HG02870 (cell line): ENCODE results near the gene AUTS2.

Experiments
- ATAC-seq: cut with Tn5 transposase; IDR thresholded peaks from one replicate; pipeline ENCODE4 v1.9.1; 2021; ENCODE audit warnings: mild to moderate bottlenecking, moderate library complexity; ENCODE audit not compliant: unreplicated experiment

The AUTS2 gene

DNA sequence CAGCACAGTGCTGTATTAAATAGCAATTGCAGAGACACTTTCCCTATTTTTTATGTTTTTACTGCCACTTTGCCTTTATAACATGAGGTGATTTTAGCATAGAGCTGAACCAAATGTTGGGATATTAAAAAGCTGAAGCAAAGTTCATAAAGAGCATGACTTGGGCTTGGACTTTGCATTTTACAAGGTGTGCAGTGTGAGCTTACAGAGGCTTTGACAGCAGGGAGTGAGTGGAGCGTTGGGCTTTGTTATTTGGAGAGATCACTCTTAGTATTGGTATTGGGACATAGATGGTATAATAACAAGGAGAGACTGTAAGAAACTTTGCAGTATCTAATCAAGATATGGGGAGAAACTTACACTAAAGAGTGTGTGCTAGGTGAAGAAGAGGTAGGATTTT is 449.1 kb downstream of the AUTS2 start:
- no peak for ATAC-seq

DNA sequence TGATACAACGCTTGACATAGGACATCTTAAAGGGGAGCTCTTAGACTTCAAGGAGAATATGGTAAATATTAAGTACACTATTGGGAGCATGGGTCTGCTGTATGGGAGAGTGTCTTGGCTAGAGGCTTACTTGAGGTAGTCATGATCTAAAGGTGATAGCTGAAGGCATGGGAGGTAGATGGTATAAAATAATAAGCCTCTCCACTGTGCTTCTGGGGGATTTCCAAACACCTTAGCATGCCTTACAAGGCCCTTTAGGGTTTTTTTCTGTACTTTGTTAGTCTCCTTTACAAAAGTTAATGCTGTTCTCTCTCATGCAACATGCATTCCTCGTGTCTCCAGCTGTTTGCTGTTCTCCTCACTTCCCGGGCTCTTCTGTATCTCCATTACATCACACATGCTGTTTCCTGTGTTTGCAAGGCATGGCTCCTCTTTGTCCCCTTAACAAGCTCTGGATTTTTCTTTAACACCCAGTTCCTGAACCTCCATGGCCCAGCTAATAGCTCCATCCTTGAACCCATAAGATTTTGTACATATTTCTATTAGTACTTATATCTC is 449.7 kb downstream of the AUTS2 start:
- ATAC-seq = no peak

DNA sequence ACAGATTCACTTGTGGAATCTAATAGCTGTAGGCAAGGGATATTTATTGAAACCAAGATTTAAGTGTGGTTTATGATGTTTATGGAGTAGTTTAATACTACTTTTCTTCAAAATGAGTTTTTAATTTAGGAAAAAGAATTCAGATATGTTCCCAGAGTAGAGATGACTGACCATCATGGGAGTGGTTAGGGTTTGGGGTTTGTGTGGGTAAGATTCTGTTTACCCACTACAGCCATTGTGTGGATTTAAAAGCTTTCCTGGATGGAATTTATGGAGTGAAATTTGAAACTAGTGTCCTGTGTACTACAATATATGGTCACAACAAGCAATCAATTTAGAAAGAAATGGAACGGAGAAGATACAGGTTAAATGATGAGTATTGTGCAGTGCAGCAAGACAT is 453.5 kb downstream of the AUTS2 start:
- ATAC-seq = no peak

DNA sequence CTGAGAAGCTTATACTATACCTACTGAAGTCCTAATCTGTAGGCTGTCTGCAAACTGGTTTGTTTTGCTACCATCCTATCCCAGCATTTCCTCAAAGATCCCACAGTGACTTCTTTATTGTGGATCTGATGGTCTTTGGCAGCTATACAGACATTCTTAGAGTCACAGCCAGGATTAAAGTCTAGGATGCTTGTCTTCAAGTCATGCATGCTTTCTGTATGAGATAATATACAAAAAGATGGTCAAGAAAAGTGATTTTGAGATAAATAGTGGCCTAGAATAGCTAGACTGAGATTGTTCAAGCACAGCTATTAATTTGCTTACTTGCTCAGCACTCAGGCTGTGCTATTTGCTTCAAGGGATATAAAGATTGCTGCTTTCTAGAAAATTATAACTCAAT is 454.4 kb downstream of the AUTS2 start:
- ATAC-seq = no peak

DNA sequence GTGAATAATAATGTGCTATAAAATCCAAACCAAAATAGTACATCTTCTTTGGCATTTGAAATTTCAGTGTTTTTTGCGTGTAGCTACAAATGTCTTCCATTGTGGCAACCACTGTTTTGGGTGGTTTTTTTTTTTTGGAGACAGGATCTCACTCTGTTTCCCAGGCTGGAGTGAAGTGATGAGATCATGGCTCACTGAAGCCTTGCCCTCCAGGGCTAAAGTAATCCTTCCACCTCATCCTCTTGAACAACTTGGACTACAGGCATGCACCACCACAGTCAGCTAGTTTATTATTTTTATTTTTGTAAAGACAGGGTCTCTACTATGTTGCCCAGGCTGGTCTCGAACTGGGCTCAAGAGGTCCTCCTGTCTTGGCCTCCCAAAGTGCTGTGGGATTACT is 455.1 kb downstream of the AUTS2 start:
- ATAC-seq = no peak

DNA sequence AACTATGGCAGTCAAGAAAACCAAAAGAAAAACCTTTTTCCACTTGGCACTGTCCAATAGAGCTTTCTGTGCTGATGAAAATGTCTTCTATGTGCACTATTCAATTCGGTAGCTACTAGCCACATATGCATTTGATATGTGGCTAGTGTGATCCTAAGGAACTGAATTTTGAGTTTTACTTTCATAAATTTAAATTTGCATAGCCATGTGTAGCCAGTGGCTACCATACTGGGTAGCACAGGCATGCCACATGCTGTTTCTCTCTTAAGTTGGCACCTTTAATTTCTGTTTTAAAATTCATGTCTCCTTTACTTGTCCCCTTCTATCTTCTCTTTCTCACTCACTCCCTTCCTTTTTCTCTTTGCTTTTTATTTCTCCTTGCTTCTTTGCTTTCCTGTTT is 455.7 kb downstream of the AUTS2 start:
- no peak for ATAC-seq

DNA sequence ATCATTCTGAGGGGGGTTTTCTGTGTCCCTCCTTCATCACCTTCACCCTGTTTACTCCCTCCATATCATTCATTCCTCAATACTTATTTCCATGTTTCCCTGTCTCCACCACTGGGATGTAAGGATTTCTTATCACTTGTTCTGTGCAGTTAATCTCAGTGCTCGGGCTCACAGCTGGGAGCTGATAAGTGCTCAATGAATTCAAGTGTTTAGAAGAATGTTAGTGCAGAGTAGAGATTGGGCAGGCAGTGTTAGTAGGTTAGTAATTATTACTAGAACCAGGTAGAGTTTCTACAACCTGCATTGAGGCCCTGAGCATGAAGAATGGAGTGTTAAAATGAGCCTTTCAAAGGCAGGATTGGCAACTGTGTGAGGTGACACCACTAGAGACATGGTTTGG is 458.1 kb downstream of the AUTS2 start:
- no peak for ATAC-seq

DNA sequence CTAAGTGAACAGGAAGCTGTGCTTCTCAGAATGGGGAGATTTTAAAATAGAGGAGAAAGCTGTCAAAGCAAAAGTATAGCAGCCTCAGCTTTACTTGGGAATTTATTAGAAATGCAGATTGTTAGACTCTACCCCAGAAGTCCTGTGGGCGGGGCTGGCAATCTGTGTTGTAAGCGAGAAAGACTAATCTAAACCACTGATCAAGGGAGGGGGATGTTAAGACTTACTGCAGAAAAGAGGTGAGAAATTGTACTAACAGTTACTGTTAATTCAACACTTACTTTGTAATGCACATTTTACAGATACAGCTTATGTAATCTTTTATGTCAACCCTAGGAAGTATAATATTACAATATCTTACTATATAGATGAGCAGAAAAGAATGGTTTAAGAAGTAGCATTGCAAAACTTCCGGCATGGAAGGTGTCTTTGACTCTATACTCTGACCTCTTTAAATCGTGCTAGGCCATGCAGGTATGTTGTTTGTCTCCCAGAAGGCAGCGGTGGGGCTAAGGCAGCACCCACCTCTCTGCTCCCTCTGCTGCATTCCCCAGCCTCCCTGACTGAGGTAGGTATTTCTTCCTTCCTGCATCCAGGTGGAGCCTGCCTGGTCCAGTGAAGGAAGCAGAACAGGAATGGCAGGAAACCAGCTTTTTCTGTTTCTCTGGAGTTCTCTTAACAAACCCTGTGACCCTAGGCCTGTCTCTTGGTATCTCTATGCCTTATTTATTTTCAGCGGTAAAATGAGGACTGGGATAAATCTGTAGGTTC is 462.2 kb downstream of the AUTS2 start:
- ATAC-seq = no peak

DNA sequence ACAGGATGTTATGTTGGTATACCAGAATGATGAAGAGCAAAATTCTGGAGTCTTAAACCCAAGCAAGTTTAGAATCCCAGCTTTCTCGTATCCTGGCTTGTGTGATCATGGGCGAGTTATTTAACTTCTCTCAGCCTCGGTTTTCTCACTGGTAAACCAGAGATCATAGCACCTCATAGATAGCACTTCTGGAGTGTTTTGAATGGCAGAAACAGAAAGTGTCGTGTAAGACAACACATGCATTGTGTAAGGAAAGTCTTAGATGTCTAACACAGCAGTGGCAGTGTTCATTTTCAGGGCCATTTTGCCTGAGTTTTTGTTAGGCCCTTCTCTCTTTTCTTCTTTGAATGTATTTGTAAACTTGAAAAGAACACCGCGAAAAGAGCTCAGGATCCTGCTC is 465.1 kb downstream of the AUTS2 start:
- ATAC-seq = no peak

DNA sequence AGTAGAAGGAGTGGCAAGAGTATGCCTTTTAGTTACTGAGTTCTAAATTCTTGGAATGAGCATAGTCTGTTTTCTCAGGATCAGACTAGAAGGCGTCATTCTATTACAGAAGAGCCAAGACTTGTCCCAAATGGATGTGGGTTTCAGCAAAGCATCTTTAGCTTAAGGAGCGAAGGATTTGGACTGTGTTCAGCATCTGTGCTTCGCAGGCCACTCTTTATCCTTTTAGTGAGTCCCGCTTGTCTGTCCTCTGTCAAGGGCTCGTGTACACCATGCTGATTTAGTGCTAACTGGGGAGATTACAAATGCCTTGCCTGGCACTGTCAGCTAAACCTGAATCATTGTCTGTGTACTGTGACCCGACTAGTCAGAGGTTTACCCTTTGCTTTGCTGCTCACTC is 465.7 kb downstream of the AUTS2 start:
- no peak for ATAC-seq

DNA sequence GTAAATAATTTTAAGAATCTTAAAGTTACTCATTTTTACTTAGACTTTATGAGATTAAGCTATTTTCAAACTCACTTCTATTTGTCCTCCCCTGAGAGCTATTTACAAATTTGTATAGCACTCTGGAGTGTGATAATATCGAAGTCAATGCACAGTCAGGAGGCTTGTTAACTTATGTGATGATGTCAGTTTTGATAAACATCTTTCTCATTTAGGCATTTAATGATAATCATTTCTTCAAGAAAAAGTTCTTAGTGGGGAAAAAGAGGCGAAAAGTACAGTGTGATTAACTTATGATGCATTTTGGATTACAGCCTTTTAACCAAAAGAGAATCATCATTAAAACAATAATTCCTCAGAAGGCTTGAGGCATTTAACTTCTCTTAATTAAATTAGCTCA is 468.6 kb downstream of the AUTS2 start:
- no peak for ATAC-seq

DNA sequence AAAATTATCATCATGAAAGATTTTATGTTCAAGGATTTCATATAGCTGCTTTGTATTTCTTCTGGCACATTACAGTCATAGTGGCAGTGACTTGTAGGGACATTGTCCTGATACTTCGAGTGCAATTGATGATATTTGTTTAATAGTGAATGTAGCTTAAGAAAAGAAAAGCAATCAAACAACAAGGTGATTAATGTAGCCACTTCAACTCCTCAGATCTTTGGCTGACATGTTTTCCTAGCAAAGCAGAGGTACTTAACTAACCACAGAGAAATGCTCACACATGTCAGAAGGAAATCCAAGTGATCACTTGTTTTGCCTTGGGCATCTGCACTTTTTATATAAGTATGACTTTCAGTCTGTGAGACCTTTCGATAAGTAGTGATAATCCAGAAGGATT is 470.3 kb downstream of the AUTS2 start:
- ATAC-seq = no peak

DNA sequence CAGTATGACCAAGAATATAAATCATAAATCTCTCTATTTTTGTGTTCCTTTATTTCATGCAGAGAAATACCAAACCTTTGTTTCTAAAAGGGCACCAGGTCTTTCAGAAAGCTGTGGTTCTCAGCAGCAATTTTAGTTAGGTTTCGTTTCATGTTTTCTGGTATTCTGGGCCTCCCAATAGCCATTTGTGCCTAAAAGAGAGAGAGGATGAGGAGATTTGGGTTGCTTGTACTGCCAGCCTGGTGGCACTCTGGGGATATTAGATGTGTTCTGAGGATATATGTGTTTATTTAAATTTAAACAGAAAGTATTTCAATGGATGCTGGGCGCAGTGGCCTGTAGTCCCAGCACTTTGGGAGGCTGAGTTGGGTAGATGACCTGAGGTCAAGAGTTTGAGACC is 471.7 kb downstream of the AUTS2 start:
- ATAC-seq = no peak

DNA sequence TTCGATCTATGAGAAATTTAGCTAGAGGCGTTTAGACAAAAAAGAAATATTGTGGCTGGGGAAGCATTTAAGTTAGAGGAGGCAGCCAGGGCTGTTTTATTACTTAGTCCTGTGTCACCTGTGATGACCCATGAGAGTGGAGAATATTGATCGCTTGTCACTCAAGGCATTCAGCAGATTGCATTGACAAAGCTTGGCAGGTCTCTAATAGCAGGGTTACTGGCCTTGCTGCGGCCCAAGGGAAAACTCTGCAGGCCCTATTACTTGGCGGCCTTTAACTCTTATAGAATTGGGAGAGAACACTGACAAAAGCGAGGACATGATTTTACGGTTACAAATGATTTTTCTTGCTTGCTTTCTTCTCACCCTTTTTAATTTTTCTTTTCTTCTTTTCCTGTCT is 473.5 kb downstream of the AUTS2 start:
- ATAC-seq = no peak

DNA sequence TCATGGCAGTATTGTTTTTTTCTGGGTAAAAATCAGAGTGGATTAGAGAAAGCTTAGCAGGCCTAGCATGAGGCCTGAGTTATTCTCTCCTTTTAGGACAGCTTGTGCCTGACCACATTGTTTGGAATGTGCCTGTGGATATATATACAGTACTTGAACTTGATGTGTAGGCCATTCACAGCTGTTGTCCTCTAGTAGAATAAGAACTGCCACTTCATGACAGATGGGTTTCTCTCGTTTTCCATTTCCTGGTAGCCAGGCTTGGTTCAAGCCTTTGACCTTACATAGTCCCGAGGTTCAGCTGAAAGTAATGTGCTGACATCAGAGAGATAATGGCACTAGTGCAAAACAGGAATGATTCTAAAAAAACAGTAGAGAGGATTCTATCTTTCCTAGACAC is 473.9 kb downstream of the AUTS2 start:
- ATAC-seq = no peak

DNA sequence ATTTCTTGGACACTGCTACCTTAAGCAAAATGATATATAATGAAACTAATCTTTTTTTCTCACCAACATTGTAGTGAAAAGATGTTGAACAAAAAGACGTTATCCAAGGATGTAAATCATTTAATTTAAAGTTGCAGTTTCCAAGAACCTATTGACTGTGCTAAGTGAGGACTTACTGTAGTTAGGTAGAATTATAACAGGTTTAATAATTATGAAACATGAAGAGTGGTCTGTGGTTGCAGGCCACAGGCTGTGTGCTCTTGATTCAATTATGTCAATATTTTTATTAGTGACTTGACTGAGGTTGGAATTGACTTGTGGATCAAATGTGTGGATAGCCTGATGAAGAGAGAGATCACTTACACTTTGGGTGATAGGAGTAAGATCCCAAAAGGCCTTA is 478.1 kb downstream of the AUTS2 start:
- no peak for ATAC-seq

DNA sequence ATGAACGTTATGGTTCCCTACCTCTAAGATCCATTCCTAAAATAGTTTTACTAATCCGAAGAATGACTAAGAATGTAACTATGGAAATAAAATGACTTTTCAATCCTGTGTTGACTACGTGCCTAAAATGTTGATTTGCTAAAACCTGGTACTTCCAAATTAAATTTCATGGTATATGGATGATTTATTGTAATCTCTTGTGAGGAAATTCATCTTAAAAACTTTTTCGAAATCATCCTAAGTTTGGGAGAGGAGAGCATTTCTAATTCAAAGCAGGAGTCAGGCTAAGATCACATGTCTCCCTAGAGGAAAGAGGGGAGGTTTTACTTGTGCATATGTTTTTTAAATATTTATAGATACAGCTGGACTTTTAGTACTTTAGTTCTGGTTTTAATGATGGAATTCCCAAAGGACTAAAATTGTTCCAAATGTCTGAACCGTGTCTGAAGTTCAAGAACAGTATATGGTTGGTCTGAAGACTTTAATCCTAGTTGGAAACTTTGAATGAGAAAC is 483.9 kb downstream of the AUTS2 start:
- no peak for ATAC-seq

DNA sequence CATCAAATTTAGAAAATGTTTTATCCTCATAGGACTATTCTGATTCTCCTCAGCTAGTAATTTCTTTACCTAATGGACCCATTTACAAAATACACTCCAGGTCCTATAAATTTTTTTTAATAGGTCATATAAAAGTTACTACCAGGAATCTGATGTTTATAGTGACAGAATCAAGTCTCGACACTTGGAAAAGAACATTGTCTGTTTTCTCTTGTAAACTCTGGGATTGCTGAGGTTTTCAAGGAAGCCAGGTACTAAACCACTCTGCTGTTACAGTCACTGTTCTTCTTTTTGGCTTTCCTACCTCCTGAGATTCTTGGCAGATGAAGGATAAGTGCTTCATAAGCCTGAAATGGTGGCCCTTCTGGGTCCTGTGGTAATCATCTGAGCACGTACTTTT is 493.1 kb downstream of the AUTS2 start:
- no peak for ATAC-seq

DNA sequence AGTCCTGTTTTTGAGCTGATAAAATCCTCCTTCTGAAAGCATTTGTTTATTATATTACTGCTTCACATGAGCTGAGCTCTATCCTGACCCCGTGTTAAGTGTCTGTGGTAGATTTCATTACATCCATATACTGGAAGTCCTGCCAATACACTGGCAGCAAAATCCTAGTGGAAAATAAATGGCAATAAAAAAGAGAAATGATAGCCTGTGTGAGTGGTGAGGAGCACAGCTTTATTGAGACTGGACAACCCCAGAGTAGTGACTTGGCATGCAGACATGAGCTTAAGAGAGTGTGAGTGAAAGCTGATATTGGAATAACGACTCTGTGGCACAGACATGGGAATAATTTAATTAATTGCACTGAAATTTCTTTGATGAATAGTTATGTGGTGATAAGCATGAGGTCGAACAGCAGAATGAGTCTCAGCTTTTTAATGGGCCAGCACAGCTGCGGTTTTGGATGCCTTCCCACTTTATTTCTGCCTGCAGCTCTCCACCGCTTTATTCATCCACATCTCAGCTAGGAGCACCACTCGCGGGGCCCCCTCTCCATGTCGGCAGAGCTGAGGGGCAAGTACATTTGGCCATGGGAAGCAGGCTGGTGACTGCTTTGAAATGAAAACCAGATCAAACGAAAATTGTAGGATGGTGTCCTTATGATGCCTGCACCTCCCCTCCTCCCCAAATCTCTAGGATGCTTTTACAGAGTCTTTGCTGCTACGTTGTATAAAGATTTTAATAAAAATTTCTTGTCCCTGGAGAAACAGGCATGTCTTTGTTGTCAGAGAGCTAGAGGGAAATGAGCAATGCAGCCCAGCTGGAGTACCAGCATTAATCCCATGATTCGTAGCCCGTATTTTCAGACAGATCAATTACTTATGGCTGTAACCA is 494.3 kb downstream of the AUTS2 start:
- ATAC-seq = no peak

DNA sequence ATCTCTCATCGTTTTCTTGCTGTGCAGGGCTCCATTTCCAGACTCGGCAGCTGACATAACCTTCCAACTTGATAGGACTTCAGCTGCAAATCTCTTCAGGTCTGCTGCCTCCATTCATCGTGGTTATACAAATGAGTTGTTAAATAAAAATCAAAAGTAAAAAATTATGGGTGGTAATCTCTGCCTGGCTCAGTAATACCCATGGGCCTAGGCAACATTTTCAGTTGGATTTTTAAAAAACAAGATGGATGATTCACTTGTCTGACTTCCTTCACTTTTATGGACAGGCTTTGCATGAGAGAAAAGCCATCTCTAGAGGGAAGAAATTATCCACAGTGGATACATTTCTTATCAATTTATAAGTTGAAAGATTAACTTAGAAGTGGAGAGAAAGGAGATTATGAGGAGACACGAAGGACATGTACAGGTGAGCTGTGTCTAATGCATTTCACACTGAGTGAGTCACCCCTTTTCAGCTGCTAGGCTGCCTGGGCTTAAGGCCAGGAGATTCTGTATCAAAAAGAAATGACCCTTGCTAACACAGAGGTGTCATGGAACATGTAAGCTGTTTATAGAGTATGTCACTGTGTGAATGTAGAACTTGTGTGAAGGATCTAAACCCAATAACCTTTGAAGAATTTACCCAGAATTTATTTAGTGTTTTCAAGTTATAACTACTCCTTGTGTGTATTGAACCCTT is 495.1 kb downstream of the AUTS2 start:
- no peak for ATAC-seq

DNA sequence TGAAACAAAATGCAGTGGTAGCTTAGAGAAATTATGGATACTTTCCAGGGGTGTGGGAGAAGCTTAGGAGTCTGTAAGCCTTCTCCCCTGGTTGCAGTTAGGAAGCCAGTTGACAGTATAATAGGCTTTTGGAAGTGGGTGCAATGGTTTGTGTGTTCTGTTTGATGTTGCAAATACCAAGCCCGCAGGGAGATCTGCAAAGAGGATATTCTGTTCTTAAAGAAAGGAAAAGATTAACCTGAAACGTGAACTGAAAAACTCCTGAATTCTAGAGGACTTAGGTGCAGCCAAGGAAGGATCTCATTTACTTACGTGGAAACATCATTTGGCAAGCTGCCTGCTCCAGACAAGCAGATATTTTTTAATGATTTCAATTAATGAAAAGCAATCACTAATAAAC is 496.6 kb downstream of the AUTS2 start:
- ATAC-seq = no peak
